PFSK-1 (cell line): Measurements from ENCODE around the gene RERE.

Experiments used
- FOXP2 ChIP-seq: optimal IDR thresholded peaks from 2 replicates; pipeline ENCODE3; 2011; ENCODE audit warnings: borderline replicate concordance, control low read depth, inconsistent platforms; ENCODE audit not compliant: insufficient read depth; ENCODE audit errors: extremely low read length, extremely low read depth
- POLR2AphosphoS5 ChIP-seq: IDR thresholded peaks from 2 replicates; pipeline ENCODE4 v1.6.1; 2012; ENCODE audit warnings: low read depth, mild to moderate bottlenecking, control low read depth, low read length, moderate library complexity
- REST ChIP-seq, 2 experiments: IDR thresholded peaks; 2 replicates each; pipeline versions ENCODE4 v1.6.1 to v1.8.0; 2011 to 2012; ENCODE audit warnings: low read depth in 2 of 2, low read length in 2 of 2, control low read depth in 1 of 2, inconsistent platforms in 1 of 2, mild to moderate bottlenecking in 1 of 2, moderate library complexity in 1 of 2; ENCODE audit not compliant: insufficient read depth in 1 of 2
- SIN3A ChIP-seq: IDR thresholded peaks from 2 replicates; pipeline ENCODE4 v1.6.1; 2012; ENCODE audit warnings: mild to moderate bottlenecking, low read length, moderate library complexity, borderline replicate concordance; ENCODE audit not compliant: insufficient read depth
- TAF1 ChIP-seq: IDR thresholded peaks from 2 replicates; pipeline ENCODE4 v1.6.1; 2012; ENCODE audit warnings: low read length, control low read depth, borderline replicate concordance; ENCODE audit not compliant: insufficient read depth

RERE gene

GRCh38 chr1:8858112-8858668 lies 40.8 kb upstream of the RERE start:
- TF ChIP-seq SIN3A (no peak), REST (IDR thresholded peaks at IDR 0.05; ENCODE audit: insufficient read depth in 1 of 2, low read depth in 2 of 2, low read length in 2 of 2) (no peak), FOXP2 (peak; percentile 34), POLR2AphosphoS5 (peak; percentile 63; the same call in 1 of the 2 replicates)

GRCh38 chr1:8856689-8857412 lies 39.4 kb upstream of the RERE start:
- TF ChIP-seq POLR2AphosphoS5 (no peak), REST (IDR thresholded peaks at IDR 0.05; ENCODE audit: insufficient read depth in 1 of 2, low read depth in 2 of 2, low read length in 2 of 2) (no peak), FOXP2 (no peak), SIN3A (no peak), TAF1 (no peak)

- TF ChIP-seq POLR2AphosphoS5: no peak
- no peak for TF ChIP-seq SIN3A
- no peak for TF ChIP-seq FOXP2
- TF ChIP-seq REST (IDR thresholded peaks at IDR 0.05; ENCODE audit: insufficient read depth in 1 of 2, low read depth in 2 of 2, low read length in 2 of 2): no peak
- TF ChIP-seq TAF1: no peak
These were observed 36.8 kb upstream of the RERE start for GRCh38 chr1:8854240-8854639.

- TF ChIP-seq POLR2AphosphoS5 (no peak), SIN3A (no peak), FOXP2 (no peak), REST (IDR thresholded peaks at IDR 0.05; ENCODE audit: insufficient read depth in 1 of 2, low read depth in 2 of 2, low read length in 2 of 2) (no peak)
These were observed 33.6 kb upstream of the RERE start for GRCh38 chr1:8851060-8851459.
